NT2/D1 (cell line): ENCODE results near the gene CAMK4.

Experiments used
- DNase-seq: peaks from one replicate; pipeline ENCODE4 v3.0.0-alpha.2; 2011; ENCODE audit warnings: low read depth, low spot score
- H3K27me3 ChIP-seq: 2 replicates; pipeline ENCODE4 v1.6.0; 2011; ENCODE audit warnings: mild to moderate bottlenecking; ENCODE audit not compliant: insufficient read length, insufficient read depth
- H3K36me3 ChIP-seq: 2 replicates; pipeline ENCODE4 v1.6.1; 2011; ENCODE audit warnings: mild to moderate bottlenecking, low read length, mixed read lengths; ENCODE audit not compliant: insufficient read depth, insufficient read length
- H3K4me1 ChIP-seq: 2 replicates; pipeline ENCODE4 v1.5.1; 2011; ENCODE audit not compliant: insufficient read depth, insufficient read length
- H3K4me3 ChIP-seq: 2 replicates; pipeline ENCODE4 v1.5.1; 2011; ENCODE audit warnings: low read depth; ENCODE audit not compliant: insufficient read length
- H3K9ac ChIP-seq: 2 replicates; pipeline ENCODE4 v1.6.0; 2011; ENCODE audit warnings: low read depth; ENCODE audit not compliant: insufficient read length
- H3K9me3 ChIP-seq: 2 replicates; pipeline ENCODE4 v1.5.1; 2011; ENCODE audit warnings: mild to moderate bottlenecking, low read length; ENCODE audit not compliant: insufficient read depth
- SUZ12 ChIP-seq: IDR thresholded peaks from 2 replicates; pipeline ENCODE4 v1.6.1; 2011; ENCODE audit not compliant: insufficient read length, insufficient read depth; ENCODE audit errors: extremely low read depth
- YY1 ChIP-seq: IDR thresholded peaks from 2 replicates; pipeline ENCODE4 v1.6.1; 2011; ENCODE audit not compliant: insufficient read length, insufficient read depth
- ZNF274 ChIP-seq: IDR thresholded peaks from 2 replicates; pipeline ENCODE4 v1.6.1; 2011; ENCODE audit warnings: mild to moderate bottlenecking, low read depth, low read length

The CAMK4 gene

DNA sequence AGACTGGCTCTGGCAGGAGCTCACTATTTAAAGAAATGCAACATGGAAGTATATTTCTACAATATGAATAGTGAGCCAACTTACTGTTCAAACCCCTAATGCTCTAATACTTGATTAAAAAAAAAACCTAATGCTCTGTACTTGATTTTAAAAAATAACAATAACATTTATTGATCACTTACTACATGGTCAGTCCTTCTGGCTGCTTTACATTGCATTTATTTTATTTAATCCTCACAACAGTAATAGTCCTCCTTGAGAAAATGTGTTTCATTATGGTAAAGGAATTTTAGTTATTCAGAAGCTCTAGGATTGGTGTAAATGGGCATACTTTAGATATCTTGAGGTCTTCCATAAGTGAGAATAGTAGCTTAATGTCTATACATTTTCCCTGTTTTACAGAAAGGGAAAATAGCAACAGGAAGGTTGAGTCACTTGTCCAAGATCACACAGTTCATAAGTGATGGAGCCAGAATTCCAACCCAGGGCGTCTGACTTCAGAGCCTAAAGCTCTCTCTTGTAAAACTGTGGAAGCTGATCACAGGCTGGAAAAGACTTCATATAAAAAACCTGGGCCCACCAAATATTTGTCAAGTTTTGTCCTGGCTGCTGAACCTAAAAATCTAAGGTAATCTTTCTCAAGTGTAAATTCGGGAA, 287.1 kb downstream of the CAMK4 start:
- H3K36me3 ChIP-seq, result no peaks in the 10 kb centered on the region
- no peaks in the 10 kb centered on the region for H3K9me3 ChIP-seq
- TF ChIP-seq YY1 (no peak), SUZ12 (no peak), ZNF274 (no peak)
- H3K27me3 ChIP-seq, result no peaks in the 10 kb centered on the region
- peak overlapping the region; percentile 89 for H3K4me3 ChIP-seq
- H3K9ac ChIP-seq, result peak overlapping the region; percentile 92
- no peaks in the 10 kb centered on the region for H3K4me1 ChIP-seq
- no peak for DNase-seq

DNA sequence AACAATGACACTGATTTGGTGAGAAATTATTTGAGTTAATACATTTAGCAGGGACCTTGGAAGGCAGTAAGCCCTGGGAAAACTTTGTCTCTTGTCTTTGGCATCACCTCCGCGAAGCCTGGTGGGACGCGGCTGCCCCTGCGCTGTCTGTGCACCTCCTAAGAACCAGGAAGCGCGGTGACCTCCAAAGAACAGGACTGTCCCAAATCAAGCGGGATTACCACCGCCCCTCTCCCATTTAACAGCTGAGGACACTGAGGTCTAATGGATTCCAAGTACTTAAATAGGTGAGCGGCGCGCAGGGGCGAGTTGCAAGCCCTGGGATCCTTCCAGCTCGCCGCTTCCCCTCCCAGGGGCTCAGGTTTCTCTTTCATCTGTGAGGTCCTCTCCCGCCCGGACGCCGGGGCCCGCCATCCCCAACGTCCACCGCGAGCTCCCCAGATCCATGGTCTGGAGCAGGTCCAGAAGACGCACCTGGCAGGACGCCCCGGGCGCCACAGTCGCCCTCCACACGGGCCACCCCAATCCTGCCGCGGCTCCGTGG, 287.7 kb downstream of the CAMK4 start:
- Histone ChIP-seq H3K4me1 (no peaks in the 10 kb centered on the region), H3K36me3 (no peaks in the 10 kb centered on the region), H3K9ac (peak overlapping the region; percentile 92), H3K27me3 (no peaks in the 10 kb centered on the region), H3K4me3 (peak overlapping the region; percentile 89), H3K9me3 (no peaks in the 10 kb centered on the region)
- DNase-seq, result peak; percentile 22
- no peak for TF ChIP-seq ZNF274
- TF ChIP-seq YY1, result no peak
- TF ChIP-seq SUZ12, result no peak

DNA sequence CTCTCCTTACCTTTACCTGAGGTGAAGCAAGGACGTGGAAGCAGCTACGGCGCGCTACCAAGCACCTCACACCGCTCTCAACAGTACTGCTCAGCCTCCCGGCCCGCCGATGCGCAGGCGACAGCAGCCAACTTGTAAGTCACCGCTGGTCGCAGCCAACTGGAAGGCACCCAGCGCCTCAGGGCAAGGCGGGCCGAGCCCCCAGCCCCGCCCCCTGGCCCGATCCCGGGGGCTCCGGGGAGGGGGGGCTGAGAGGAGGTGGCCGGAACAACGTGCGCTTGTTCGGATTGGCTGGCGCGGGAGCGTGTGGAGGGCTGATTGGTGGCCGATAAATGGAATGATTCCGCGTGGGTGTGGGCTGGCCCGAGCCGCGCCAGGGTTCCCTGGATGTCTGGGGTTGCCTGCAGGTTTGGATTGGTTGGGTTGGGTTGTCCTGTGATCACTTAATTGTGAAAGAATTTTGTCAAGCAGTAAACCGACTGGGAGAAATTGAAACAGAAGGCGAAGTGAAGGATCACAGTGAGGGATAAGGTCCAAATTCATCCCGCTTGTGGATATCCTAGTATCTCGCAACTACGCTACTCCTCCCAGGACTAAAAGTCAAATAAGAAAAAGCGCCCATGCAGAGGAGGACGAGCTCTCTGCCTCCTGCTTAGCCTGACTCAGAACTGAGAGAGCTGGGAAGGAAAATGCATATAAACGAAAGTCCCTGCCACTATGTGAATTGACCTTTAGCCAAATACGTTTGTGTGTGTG, 288.4 kb downstream of the CAMK4 start, which contains the start of gene STARD4:
Gene STARD4, minus strand, starts transcription at position 161 of the 756 bp plus-strand sequence. CDS start 5,102 bp downstream, outside the sequence.
- Histone ChIP-seq H3K36me3 (no peaks in the 10 kb centered on the region), H3K4me3 (peak within 1 kb of the TSS; percentile 89)
- peak; percentile 70 for DNase-seq

DNA sequence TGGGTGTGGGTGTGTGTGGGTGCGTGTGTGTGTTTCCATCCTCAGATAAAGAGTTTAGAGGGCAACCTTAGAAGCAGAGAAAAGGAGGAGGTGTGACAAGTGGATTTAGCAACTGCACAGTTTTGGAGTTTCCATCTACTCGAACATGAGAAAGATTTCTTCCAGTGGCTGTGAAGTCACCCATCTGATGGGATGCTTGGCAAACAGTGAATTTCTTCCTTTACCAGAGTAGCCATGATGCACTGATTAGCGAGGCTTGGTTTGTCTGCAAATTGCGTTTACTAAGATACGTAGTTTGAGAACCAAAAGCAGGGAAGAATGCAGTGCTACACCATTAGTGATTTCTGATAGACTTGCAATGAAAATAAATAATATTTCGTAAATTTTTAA, 288.9 kb downstream of the CAMK4 start:
- Histone ChIP-seq H3K4me3 (peak overlapping the region; percentile 37), H3K4me1 (no peaks in the 10 kb centered on the region), H3K27me3 (no peaks in the 10 kb centered on the region), H3K36me3 (no peaks in the 10 kb centered on the region), H3K9ac (peak overlapping the region; percentile 58), H3K9me3 (no peaks in the 10 kb centered on the region)
- no peak for DNase-seq
- no peak for TF ChIP-seq SUZ12
- TF ChIP-seq YY1, result no peak
- TF ChIP-seq ZNF274, result no peak

More for the DNA sequence above, 288.4 kb downstream of the CAMK4 start, which contains the start of gene STARD4:
- H3K9ac ChIP-seq, result peak within 1 kb of the TSS; percentile 92
- no peaks in the 10 kb centered on the region for H3K9me3 ChIP-seq
- H3K4me1 ChIP-seq, result no peaks in the 10 kb centered on the region
- no peaks in the 10 kb centered on the region for H3K27me3 ChIP-seq
- TF ChIP-seq SUZ12, result no peak

DNA sequence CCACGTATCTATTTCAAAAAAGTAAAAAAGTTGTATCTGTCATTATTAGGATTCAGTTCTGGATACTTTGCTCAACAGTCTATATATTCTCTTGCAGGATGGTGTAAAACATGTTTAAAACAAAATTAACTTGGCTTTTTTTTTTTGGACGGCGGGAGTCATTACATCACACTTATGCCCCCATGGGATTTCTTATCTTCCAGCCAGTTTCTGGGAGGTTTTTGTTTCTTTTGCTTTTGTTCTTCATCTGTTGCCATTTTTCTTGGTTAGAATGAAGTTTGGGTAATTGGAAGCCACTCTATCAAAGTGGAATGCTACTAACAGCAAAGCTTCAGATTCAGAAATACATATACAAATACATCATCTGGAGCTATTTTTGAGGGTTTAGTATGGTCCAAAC, 289.9 kb downstream of the CAMK4 start:
- H3K9ac ChIP-seq, result no peak overlapping the region
- no peaks in the 10 kb centered on the region for H3K9me3 ChIP-seq
- no peaks in the 10 kb centered on the region for H3K36me3 ChIP-seq
- no peak overlapping the region for H3K4me3 ChIP-seq
- H3K4me1 ChIP-seq, result no peaks in the 10 kb centered on the region
- no peak for TF ChIP-seq ZNF274
- no peak for TF ChIP-seq SUZ12
- no peak for TF ChIP-seq YY1
- DNase-seq, result no peak
- H3K27me3 ChIP-seq, result no peaks in the 10 kb centered on the region

DNA sequence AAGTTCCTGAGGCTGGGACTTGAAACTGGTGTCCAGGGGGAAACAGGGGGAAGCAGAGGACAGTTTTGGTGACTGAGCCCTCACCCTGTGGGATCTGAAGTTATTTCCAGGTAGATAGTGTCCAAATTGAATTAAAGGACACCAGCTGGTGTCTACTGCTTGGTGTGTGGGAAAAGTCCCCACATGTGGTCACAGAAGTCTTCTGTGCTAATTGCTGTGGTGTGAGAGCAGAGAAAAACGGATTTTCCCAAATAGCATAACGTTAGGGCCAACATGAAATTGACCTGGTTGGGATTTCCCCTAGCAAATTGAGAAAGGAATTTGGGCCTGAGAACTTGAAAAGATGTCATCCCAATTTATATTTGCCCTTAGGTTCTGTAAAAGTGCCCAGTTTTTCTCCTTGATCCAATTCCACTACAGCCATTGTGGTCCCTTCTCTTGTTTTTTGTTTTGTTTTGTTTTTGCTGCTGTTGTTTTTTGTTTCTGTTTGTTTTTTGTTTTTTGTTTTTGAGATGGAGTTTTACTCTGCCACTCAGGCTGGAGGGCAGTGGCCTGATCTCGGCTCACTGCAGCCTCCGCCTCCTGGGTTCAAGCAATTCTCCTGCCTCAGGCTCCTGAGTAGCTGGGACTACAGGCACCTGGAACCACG, 293.8 kb downstream of the CAMK4 start:
- no peak overlapping the region for H3K4me3 ChIP-seq
- no peaks in the 10 kb centered on the region for H3K36me3 ChIP-seq
- no peaks in the 10 kb centered on the region for H3K27me3 ChIP-seq
- no peak for DNase-seq
- no peaks in the 10 kb centered on the region for H3K9me3 ChIP-seq
- no peak overlapping the region for H3K9ac ChIP-seq
- TF ChIP-seq YY1 (no peak), ZNF274 (no peak), SUZ12 (no peak)
- no peaks in the 10 kb centered on the region for H3K4me1 ChIP-seq

DNA sequence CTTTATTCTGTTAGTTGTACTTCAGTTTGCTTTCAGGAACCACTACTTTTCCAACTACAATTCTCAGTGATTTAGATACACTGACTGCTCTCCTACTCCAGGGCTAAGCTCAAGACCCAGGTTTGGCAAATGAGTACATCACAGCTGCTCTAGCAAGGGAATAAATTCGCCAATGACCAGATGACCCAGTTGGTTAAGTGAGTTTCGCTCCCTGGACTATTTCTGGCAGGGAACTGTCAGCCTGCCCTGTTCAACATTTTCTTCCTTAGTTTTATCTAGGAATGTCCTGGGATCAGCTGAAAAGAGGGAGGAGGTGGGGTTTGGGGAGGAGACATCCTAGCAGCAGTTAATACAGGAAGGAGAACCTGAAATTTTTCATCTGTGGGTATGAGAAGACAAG, 294.6 kb downstream of the CAMK4 start:
- DNase-seq, result no peak
- H3K36me3 ChIP-seq, result no peaks in the 10 kb centered on the region
- H3K9ac ChIP-seq, result no peak overlapping the region
- no peaks in the 10 kb centered on the region for H3K4me1 ChIP-seq
- H3K4me3 ChIP-seq, result no peak overlapping the region
- H3K27me3 ChIP-seq, result no peaks in the 10 kb centered on the region
- no peaks in the 10 kb centered on the region for H3K9me3 ChIP-seq
- TF ChIP-seq ZNF274 (no peak), SUZ12 (no peak), YY1 (no peak)
